GM12875 (cell line): ENCODE results near the gene NXNL2.

Experiments used
- H3K4me3 ChIP-seq: one replicate; pipeline ENCODE4 v1.5.1; 2011; ENCODE audit warnings: low read depth, low read length, control low read depth
- CTCF ChIP-seq: IDR thresholded peaks from 2 replicates; pipeline ENCODE4 v1.5.1; 2011; ENCODE audit warnings: low read depth, mild to moderate bottlenecking, control low read depth, inconsistent platforms, low read length, moderate library complexity, borderline replicate concordance; ENCODE audit not compliant: insufficient read depth

The NXNL2 gene

GRCh38 chr9:88502552-88503034, 32.4 kb upstream of the NXNL2 start:
- no peak for TF ChIP-seq CTCF

GRCh38 chr9:88503081-88503844, 31.7 kb upstream of the NXNL2 start:
- H3K4me3 ChIP-seq = no peak overlapping the region
- TF ChIP-seq CTCF = no peak

More at GRCh38 chr9:88502552-88503034, 32.4 kb upstream of the NXNL2 start:
- no peak overlapping the region for H3K4me3 ChIP-seq

GRCh38 chr9:88503845-88504764, 30.9 kb upstream of the NXNL2 start:
- H3K4me3 ChIP-seq = no peak overlapping the region
- no peak for TF ChIP-seq CTCF

GRCh38 chr9:88508326-88508725, 26.7 kb upstream of the NXNL2 start:
- H3K4me3 ChIP-seq = no peak overlapping the region
- TF ChIP-seq CTCF = no peak

GRCh38 chr9:88511906-88512305, 23.1 kb upstream of the NXNL2 start:
- TF ChIP-seq CTCF = no peak

GRCh38 chr9:88514247-88514646, 20.7 kb upstream of the NXNL2 start:
- TF ChIP-seq CTCF = no peak

More at GRCh38 chr9:88511906-88512305, 23.1 kb upstream of the NXNL2 start:
- H3K4me3 ChIP-seq = no peak overlapping the region

More at GRCh38 chr9:88514247-88514646, 20.7 kb upstream of the NXNL2 start:
- no peak overlapping the region for H3K4me3 ChIP-seq
